Measurements from ENCODE around the gene GTF2A1.
"Not testable (repeated sequence)": the region's sequence is repeated elsewhere in the genome, so short reads cannot be mapped to it uniquely, and the experiment has no call there.

The GTF2A1 gene

DNA sequence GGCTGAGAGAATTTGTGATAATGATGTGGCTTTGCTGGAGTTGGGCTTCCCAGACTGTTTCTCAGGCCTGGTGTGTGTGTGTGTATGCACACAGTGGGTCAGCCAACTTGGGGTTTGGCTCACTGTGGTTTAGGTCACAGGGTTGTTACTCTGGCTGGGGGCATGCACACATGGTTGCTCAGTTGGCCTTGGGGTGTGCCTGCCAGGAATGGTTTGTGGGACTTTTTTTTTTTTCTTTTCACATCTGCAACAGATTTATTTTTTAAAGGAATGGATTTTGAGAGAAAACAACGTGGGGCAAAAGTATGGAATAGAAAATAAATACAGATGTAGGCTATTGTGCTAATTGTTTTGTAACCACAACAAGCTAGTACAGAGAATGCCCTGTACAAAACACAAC is 25.0 kb upstream of the GTF2A1 start:
- H3K4me1 Mint-ChIP-seq (ENCODE audit: low read depth), result no peaks in the 10 kb centered on the region
- H3K27ac Mint-ChIP-seq, result no peak overlapping the region
- no peak overlapping the region for H3K4me3 Mint-ChIP-seq
- peaks cover 2% of the 10 kb centered on the region for H3K36me3 Mint-ChIP-seq (ENCODE audit: low read depth)
- H3K9me3 Mint-ChIP-seq, result peaks cover 17% of the 10 kb centered on the region
- peaks cover 2% of the 10 kb centered on the region for H3K27me3 Mint-ChIP-seq (ENCODE audit: low read depth)

DNA sequence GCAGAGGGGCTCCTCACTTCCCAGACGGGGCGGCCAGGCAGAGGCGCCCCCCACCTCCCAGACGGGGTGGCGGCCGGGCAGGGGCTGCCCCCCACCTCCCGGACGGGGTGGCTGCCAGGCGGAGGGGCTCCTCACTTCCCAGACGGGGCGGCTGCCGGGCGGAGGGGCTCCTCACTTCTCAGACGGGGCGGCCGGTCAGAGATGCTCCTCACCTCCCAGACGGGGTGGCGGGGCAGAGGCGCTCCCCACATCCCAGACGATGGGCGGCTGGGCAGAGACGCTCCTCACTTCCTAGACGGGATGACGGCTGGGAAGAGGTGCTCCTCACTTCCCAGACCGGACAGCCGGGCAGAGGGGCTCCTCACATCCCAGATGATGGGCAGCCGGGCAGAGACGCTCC is 23.7 kb upstream of the GTF2A1 start:
- H3K27me3 Mint-ChIP-seq (ENCODE audit: low read depth); H3K4me1 Mint-ChIP-seq (ENCODE audit: low read depth); H3K27ac Mint-ChIP-seq; H3K4me3 Mint-ChIP-seq; H3K36me3 Mint-ChIP-seq (ENCODE audit: low read depth): not testable (repeated sequence)
- H3K9me3 Mint-ChIP-seq, result peaks cover 17% of the 10 kb centered on the region

DNA sequence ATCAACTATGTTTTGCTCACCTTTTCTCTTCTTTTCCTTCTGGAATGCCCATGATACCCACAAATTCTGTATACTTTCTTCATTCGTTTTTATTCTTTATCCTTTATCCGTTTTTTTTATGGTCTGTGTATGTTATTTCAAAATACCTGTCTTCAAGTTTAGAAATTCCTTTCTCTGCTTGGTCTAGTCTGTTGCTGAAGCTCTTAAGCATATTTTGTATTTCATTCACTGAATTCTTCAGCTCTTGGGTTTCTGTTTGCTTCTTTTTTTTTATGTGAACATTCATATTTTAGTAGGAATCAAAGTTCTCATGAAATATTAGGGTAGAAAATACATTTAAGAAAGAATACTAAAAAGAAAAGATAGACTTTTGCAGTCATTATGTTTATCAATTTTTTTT is 22.7 kb upstream of the GTF2A1 start:
- no peak overlapping the region for H3K4me3 Mint-ChIP-seq
- H3K27me3 Mint-ChIP-seq (ENCODE audit: low read depth), result peaks cover 9% of the 10 kb centered on the region
- H3K27ac Mint-ChIP-seq, result no peak overlapping the region
- peaks cover 2% of the 10 kb centered on the region for H3K36me3 Mint-ChIP-seq (ENCODE audit: low read depth)
- H3K9me3 Mint-ChIP-seq, result peaks cover 17% of the 10 kb centered on the region
- no peaks in the 10 kb centered on the region for H3K4me1 Mint-ChIP-seq (ENCODE audit: low read depth)

DNA sequence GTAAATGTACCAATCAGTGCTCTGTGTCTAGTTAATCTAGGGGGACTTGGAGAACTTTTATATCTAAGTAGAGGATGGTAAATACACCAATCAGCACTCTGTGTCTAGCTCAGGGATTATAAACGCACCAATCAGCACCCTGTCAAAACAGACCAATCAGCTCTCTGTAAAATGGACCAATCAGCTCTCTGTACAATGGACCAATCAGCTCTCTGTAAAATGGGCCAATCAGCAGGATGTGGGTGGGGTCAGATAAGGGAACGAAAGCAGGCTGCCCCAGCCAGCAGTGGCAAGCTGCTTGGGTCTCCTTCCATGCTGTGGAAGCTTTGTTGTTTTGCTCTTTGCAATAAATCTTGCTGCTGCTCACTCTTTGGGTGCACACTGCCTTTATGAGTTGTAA is 16.1 kb upstream of the GTF2A1 start:
- not testable (repeated sequence) for H3K4me3 Mint-ChIP-seq; H3K9me3 Mint-ChIP-seq; H3K4me1 Mint-ChIP-seq (ENCODE audit: low read depth); H3K36me3 Mint-ChIP-seq (ENCODE audit: low read depth); H3K27ac Mint-ChIP-seq
- H3K27me3 Mint-ChIP-seq (ENCODE audit: low read depth), result peaks cover 18% of the 10 kb centered on the region

DNA sequence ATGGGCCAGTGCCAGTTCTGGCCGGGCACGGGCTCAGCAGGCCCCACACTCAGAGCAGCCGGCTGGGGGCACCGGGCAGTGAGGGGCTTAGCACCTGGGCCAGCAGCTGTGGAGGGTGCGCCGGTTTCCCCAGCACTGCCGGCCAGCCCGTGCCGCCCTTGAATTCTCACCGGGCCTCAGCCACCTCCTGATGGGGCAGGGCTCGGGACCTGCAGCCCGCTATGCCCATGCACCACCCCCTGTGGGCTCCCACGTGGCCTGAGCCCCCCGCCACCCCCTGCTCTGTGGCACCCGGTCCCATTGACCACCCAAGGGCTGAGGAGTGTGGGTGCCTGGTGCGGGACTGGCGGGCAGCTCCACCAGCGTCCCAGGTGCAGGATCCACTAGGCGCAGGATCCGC is 15.4 kb upstream of the GTF2A1 start:
- Mint-ChIP-seq H3K4me1 (ENCODE audit: low read depth) (no peaks in the 10 kb centered on the region), H3K27me3 (ENCODE audit: low read depth) (peaks cover 18% of the 10 kb centered on the region)

DNA sequence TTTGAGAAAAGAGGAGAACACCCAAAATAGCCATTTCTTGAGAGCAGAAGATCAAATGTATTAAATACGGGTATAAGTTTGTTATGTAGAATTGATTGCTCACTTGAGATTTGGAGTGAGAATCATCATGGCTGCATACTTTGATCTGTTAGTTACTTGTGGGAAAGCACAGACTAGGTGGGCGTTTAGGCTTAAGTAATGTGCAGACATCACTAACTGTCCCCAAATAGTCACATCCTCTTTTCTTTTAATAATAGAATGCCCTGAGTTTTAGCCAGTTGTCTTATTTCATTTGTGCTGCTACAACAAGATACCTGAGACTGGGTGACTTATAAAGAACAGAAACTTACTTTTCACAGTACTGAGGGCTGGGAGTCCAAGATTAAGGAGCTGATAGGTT is 14.3 kb upstream of the GTF2A1 start:
- Mint-ChIP-seq H3K4me1 (ENCODE audit: low read depth) (no peaks in the 10 kb centered on the region), H3K36me3 (ENCODE audit: low read depth) (no peaks in the 10 kb centered on the region), H3K9me3 (no peaks in the 10 kb centered on the region), H3K27me3 (ENCODE audit: low read depth) (peaks cover 11% of the 10 kb centered on the region), H3K4me3 (no peak overlapping the region), H3K27ac (no peak overlapping the region)

More for the DNA sequence above, 15.4 kb upstream of the GTF2A1 start:
- no peak overlapping the region for H3K4me3 Mint-ChIP-seq
- H3K27ac Mint-ChIP-seq, result no peak overlapping the region
- no peaks in the 10 kb centered on the region for H3K36me3 Mint-ChIP-seq (ENCODE audit: low read depth)
- no peaks in the 10 kb centered on the region for H3K9me3 Mint-ChIP-seq

DNA sequence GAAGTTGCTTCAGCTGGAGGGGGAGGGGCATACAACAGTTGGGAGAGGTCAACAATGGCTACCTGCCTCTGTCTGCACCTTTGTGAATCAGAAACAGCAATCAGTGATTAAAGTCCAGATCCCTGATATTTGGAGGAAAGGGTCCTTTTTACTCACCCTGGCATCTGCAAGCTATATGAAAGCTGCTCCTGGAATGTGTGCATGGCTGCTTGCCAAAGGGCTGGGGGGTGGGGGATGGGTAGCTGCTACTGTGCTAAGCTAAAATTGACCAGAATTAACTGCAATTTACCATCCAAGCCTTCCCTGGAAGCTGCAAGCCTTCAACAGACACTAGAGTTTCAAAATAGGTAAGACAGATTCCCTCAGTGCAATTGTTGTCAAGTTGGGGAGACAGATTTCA is 13.5 kb upstream of the GTF2A1 start:
- H3K36me3 Mint-ChIP-seq (ENCODE audit: low read depth), result no peaks in the 10 kb centered on the region
- no peaks in the 10 kb centered on the region for H3K4me1 Mint-ChIP-seq (ENCODE audit: low read depth)
- no peaks in the 10 kb centered on the region for H3K9me3 Mint-ChIP-seq
- no peak overlapping the region for H3K4me3 Mint-ChIP-seq
- no peak overlapping the region for H3K27ac Mint-ChIP-seq
- peaks cover 11% of the 10 kb centered on the region for H3K27me3 Mint-ChIP-seq (ENCODE audit: low read depth)

DNA sequence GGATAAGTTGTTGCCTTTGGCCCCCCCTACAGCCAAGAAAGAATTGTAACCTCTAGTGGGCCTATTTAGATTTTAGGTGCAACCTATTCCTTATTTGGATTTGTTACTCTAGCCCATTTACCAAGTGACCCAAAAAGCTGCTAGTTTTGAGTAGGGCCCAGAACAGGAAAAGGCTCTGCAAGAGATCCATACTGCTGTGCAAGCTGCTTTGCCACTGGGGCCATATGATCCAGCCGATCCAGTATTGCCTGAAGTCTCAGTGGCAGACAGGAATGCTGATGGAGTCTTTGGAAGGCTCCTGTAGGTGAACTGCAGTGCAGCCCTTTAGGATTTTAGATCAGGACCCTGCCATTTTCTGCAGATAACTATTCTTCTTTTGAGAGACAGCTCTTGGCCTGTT is 12.9 kb upstream of the GTF2A1 start:
- H3K4me3 Mint-ChIP-seq, result no peak overlapping the region
- H3K9me3 Mint-ChIP-seq, result no peaks in the 10 kb centered on the region
- H3K27ac Mint-ChIP-seq, result no peak overlapping the region
- no peaks in the 10 kb centered on the region for H3K4me1 Mint-ChIP-seq (ENCODE audit: low read depth)
- H3K27me3 Mint-ChIP-seq (ENCODE audit: low read depth), result peaks cover 10% of the 10 kb centered on the region
- no peaks in the 10 kb centered on the region for H3K36me3 Mint-ChIP-seq (ENCODE audit: low read depth)

DNA sequence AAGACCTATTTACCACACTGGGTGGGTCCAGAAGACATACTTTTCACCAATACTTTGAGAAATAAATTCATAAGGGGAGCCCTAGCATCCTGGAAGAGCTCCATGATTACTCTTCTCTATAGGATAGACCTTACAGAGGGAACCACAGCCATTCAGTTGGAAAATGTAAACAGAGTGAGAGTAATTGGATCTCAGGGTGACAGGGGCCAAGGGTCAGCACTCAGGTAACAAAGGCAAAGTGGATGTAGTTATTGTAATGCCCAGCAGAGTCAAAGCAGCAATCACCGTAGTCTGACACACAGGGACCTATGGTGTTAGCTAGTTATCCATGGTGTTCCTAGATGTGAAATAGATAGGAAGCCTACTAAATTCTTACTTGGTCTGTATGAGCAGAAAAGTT is 10.8 kb upstream of the GTF2A1 start:
- no peaks in the 10 kb centered on the region for H3K4me1 Mint-ChIP-seq (ENCODE audit: low read depth)
- H3K36me3 Mint-ChIP-seq (ENCODE audit: low read depth), result no peaks in the 10 kb centered on the region
- no peaks in the 10 kb centered on the region for H3K9me3 Mint-ChIP-seq
- H3K27ac Mint-ChIP-seq, result no peak overlapping the region
- no peak overlapping the region for H3K4me3 Mint-ChIP-seq
- H3K27me3 Mint-ChIP-seq (ENCODE audit: low read depth), result no peaks in the 10 kb centered on the region

DNA sequence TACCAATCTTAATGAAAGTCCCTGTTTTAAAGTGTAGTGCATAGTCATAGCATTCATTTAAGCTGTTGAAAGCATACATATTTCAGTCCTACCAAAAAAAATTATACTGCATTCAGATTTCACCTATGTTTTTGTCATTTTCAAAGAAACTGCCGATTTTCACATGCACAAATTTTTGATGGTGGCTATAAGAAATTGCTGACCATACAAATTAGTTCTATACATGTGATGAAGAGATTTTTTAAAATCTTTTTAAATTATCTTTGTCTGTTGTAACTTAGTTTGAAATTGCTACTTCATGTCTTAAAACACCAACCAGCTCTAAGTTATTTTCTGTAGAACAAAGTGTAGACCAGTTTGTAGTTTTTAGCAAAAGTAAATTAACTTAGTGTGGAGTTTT is 3.5 kb upstream of the GTF2A1 start:
- H3K4me1 Mint-ChIP-seq (ENCODE audit: low read depth), result peaks cover 15% of the 10 kb centered on the region
- no peak overlapping the region for H3K27ac Mint-ChIP-seq
- no peaks in the 10 kb centered on the region for H3K9me3 Mint-ChIP-seq
- H3K36me3 Mint-ChIP-seq (ENCODE audit: low read depth), result peaks cover 4% of the 10 kb centered on the region
- H3K27me3 Mint-ChIP-seq (ENCODE audit: low read depth), result no peaks in the 10 kb centered on the region
- H3K4me3 Mint-ChIP-seq, result no peak overlapping the region

DNA sequence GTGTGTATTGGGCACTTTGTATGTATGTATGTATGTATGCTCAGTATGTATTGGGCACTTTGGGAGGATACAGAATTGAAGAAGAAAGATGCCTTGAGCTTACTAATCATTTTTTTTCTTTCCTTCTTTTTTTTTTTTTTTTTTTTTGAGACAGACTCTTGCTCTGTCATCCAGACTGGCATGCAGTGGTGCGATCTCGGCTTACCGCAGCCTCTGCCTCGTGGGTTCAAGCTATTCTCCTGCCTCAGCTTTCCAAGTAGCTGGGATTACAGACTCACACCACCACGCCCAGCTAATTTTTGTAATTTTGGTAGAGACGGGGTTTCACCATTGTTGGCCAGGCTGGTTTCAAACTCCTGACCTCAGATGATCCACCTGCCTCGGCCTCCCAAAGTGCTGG is 3.0 kb upstream of the GTF2A1 start:
- not testable (repeated sequence) for H3K4me3 Mint-ChIP-seq; H3K27me3 Mint-ChIP-seq (ENCODE audit: low read depth); H3K9me3 Mint-ChIP-seq; H3K27ac Mint-ChIP-seq; H3K36me3 Mint-ChIP-seq (ENCODE audit: low read depth)
- H3K4me1 Mint-ChIP-seq (ENCODE audit: low read depth), result peaks cover 19% of the 10 kb centered on the region

DNA sequence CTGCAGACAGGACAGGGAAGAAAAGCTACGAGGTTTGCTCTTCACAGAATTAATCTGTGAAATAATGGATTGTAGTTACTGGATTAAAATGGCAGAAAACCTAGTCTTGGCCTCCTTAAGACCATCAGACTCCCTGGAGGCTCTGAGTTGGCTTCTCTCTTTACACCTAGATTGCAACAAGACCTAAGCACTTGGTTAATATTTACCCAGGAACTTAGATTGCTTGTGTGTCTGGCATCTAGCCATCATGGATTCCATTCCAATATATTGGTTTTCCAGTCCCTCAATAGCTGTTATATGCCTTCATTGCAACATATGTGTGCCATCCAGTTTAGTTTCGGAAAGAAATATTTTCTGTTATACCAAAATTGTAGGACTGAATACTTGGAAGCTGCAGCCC is 1.9 kb upstream of the GTF2A1 start:
- Mint-ChIP-seq H3K27me3 (ENCODE audit: low read depth) (no peaks in the 10 kb centered on the region), H3K4me3 (no peak overlapping the region), H3K9me3 (no peaks in the 10 kb centered on the region), H3K27ac (no peak overlapping the region), H3K36me3 (ENCODE audit: low read depth) (peaks cover 8% of the 10 kb centered on the region), H3K4me1 (ENCODE audit: low read depth) (peaks cover 26% of the 10 kb centered on the region)

DNA sequence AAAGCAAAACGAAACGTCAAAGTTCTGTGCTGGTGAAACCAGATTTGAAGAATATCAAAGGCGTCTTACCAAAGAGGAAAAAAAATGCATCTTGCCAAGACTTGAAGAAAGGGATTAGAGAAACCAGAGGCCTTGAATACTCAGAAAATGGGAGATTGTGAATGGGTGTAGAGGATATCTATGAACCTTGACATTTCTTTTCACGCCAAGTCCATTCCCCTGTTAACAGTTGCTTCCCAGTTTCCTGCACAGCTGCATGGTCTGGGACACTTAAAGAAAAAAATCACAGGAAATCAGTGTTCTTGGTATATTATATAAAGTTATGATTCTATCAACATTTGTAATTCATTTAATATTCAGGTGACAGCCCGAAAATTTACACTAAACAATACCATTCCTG is 1.4 kb upstream of the GTF2A1 start:
- Mint-ChIP-seq H3K4me3 (peak overlapping the region; percentile 87), H3K36me3 (ENCODE audit: low read depth) (peaks cover 8% of the 10 kb centered on the region), H3K27me3 (ENCODE audit: low read depth) (no peaks in the 10 kb centered on the region), H3K4me1 (ENCODE audit: low read depth) (peaks cover 29% of the 10 kb centered on the region), H3K27ac (peak overlapping the region; percentile 97), H3K9me3 (no peaks in the 10 kb centered on the region)

DNA sequence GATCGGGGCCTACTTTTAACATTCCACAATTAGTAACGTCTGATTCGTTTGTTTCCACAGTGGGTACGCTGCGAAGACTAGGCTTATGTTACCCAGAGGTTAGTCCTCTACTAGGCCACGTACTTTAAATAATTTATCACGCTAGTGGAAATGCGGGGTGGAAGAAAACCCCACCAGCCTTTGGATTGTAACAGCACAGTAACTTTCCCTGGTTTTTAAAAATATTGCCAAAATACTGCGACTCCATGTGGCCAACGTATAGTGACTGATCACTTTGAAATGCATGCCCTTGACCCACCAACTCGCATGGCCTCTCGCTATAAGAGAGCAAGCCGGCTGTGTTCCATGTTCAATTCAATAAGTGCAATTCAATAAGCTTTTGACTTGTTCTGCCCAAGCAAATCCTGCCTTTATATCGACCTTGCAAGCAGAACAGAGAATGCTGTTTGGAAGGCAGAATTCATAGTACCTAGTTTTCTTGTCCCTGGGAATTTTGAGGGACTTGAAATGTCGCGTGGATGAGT is 882 bp upstream of the GTF2A1 start:
- H3K27ac Mint-ChIP-seq, result peak overlapping the region; percentile 97
- no peaks in the 10 kb centered on the region for H3K27me3 Mint-ChIP-seq (ENCODE audit: low read depth)
- peak overlapping the region; percentile 87 for H3K4me3 Mint-ChIP-seq
- H3K4me1 Mint-ChIP-seq (ENCODE audit: low read depth), result peaks cover 33% of the 10 kb centered on the region
- peaks cover 8% of the 10 kb centered on the region for H3K36me3 Mint-ChIP-seq (ENCODE audit: low read depth)
- H3K9me3 Mint-ChIP-seq, result no peaks in the 10 kb centered on the region

DNA sequence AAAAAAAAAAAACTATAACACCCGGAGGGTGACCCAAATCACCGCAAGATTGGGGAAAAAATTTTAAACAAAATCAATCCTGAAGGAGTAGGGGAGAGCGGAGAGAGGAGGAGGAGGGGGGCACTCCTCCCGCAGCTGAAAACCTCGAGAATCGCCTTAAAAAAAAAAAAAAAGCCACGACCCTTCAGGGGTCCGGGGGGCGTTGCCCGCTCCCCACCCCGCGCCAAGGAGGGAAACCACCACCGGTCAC is 254 bp downstream of the GTF2A1 start:
- Mint-ChIP-seq H3K4me3 (peak overlapping the region; percentile 93), H3K27ac (peak overlapping the region; percentile 97), H3K36me3 (ENCODE audit: low read depth) (peaks cover 14% of the 10 kb centered on the region), H3K4me1 (ENCODE audit: low read depth) (peaks cover 36% of the 10 kb centered on the region), H3K27me3 (ENCODE audit: low read depth) (no peaks in the 10 kb centered on the region), H3K9me3 (no peaks in the 10 kb centered on the region)

DNA sequence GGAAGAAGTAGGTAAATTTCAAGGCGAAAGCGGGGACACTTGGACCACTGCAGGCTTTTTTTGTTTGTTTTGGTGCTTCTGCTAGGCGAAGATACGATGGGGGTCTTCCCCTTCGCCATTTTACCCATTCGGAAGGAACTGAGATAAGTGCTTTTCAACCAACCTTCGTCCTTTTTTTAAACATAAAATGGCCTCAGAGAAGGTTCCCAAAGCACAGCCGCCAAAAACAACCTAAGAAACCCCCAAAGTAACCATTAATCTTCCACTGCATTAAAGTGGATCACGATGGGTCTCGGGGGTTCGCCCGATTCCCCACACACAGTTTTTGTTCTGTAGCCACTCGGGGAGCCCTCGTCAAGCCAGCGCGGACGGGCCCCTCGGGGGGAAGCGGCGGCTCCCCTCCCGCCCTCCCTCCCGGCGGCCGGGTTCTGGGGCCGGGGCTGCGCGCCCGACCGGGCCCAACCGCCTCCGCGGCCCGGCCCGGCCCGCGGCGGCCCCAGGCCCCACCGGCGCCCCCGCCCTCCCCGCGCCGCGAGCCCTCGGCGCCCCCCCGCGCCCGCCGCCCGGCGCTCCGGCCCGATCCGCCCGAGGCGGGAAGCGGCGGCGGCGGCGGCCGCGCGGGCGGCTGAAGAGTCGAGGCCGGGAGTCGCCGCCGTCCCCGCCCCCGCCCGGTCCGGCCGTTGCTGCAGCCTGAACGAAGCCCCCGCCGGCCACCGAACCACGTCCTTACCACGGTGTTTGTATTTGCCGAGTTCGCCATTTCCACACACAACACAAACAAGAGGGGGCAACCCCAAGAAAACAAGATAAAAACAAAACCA is 790 bp downstream of the GTF2A1 start:
- H3K9me3 Mint-ChIP-seq, result no peaks in the 10 kb centered on the region
- H3K36me3 Mint-ChIP-seq (ENCODE audit: low read depth), result peaks cover 18% of the 10 kb centered on the region
- no peaks in the 10 kb centered on the region for H3K27me3 Mint-ChIP-seq (ENCODE audit: low read depth)
- peak overlapping the region; percentile 99 for H3K4me3 Mint-ChIP-seq
- peak overlapping the region; percentile 100 for H3K27ac Mint-ChIP-seq
- peaks cover 37% of the 10 kb centered on the region for H3K4me1 Mint-ChIP-seq (ENCODE audit: low read depth)

All from T-helper 1 cell treated with Interleukin-12 subunit alpha and Interleukin-12 subunit beta and Interleukin-4 antibody, amounts not matched to agents 30 μg/mL and 1 μg/mL, for 36 hours (primary cell).